T-cell (primary cell): Measurements from ENCODE around the gene TMEM132A. TPM values are rescaled to one million over a fixed set of nuclear protein-coding genes. Genes with fewer than 3 reads are reported as not detected.
A peak's percentile ranks its signal among the peaks of the same experiment; 100 is the strongest.

ENCODE experiments used
- ATAC-seq, 4 experiments: fragments of 200-7000 bp in 3 of 4; fragments of 150-1000 bp in 1 of 4; cut with Tn5 transposase; replicated peaks in 1 of 4; 1 replicate in 3 of 4; 2 replicates in 1 of 4; pipeline ENCODE4 v1.10.0; 2021; ENCODE audit warnings: moderate library complexity in 3 of 4, mild to moderate bottlenecking in 2 of 4, moderate number of reproducible peaks in 1 of 4
- CTCF ChIA-PET, 2 donors: fragments of 300-600 bp; sonication (Branson Sonifier 250); formaldehyde crosslinking; loops; one replicate each; lab custom pipeline; 2022; ENCODE audit warnings: antibody characterized with exemption in 2 of 2; lab: Charles Lee
- POLR2A ChIA-PET, 2 donors: fragments of 300-600 bp; sonication (Branson Sonifier 250); formaldehyde crosslinking; loops; one replicate each; lab custom pipeline; 2022; ENCODE audit warnings: antibody characterized with exemption in 2 of 2; lab: Charles Lee
- DNase-seq, 35 experiments: peaks; one replicate each; pipeline versions ENCODE4 v3.0.0 to v3.0.0-alpha.2; 2013 to 2023
- H3K27ac ChIP-seq: one replicate; pipeline ENCODE4 v1.5.1; 2013; ENCODE audit warnings: low read length
- H3K27me3 ChIP-seq, 2 experiments: replicated peaks in 1 of 2; 1 replicate in 1 of 2; 2 replicates in 1 of 2; pipeline versions ENCODE4 v1.6.1 to v1.7.0; 2013; ENCODE audit warnings: low read length in 1 of 2, mixed read lengths in 1 of 2; ENCODE audit not compliant: control insufficient read depth in 2 of 2, insufficient read depth in 2 of 2; ENCODE audit errors: extremely low read depth in 1 of 2
- H3K36me3 ChIP-seq, 2 donors: 1 replicate in 1 of 2; 2 replicates in 1 of 2; pipeline versions ENCODE4 v1.6.1 to v1.7.0; 2013; ENCODE audit warnings: low read length in 1 of 2; ENCODE audit not compliant: control insufficient read depth in 2 of 2, insufficient read depth in 1 of 2; ENCODE audit errors: extremely low read depth in 1 of 2
- H3K4me1 ChIP-seq, 2 experiments: 1 replicate in 1 of 2; 2 replicates in 1 of 2; pipeline versions ENCODE4 v1.6.1 to v1.7.0; 2013; ENCODE audit warnings: low read length in 2 of 2, mixed read lengths in 1 of 2; ENCODE audit not compliant: insufficient read depth in 2 of 2, control insufficient read depth in 1 of 2; ENCODE audit errors: extremely low read depth in 1 of 2
- H3K4me3 ChIP-seq, 2 donors: 1 replicate in 1 of 2; 2 replicates in 1 of 2; pipeline versions ENCODE4 v1.5.1 to v1.7.0; 2013; ENCODE audit warnings: mild to moderate bottlenecking in 2 of 2, low read length in 1 of 2, moderate library complexity in 1 of 2; ENCODE audit not compliant: control insufficient read depth in 1 of 2; ENCODE audit errors: extremely low read depth in 1 of 2
- H3K9me3 ChIP-seq: 2 replicates; pipeline ENCODE4 v1.7.0; 2013
- H3K27ac Mint-ChIP-seq, 2 donors: one replicate each; pipeline ENCODE4 v1.8.0; 2020 to 2021; ENCODE audit warnings: mild to moderate bottlenecking in 2 of 2, mixed read lengths in 2 of 2
- H3K27me3 Mint-ChIP-seq, 2 donors: one replicate each; pipeline ENCODE4 v1.8.0; 2021 to 2022; ENCODE audit warnings: mixed read lengths in 2 of 2
- H3K36me3 Mint-ChIP-seq: one replicate; pipeline ENCODE4 v1.8.0; 2021; ENCODE audit warnings: mixed read lengths
- H3K4me1 Mint-ChIP-seq, 3 donors: one replicate each; pipeline ENCODE4 v1.8.0; 2020 to 2022; ENCODE audit warnings: mixed read lengths in 3 of 3, mild to moderate bottlenecking in 1 of 3
- H3K4me3 Mint-ChIP-seq, 3 donors: one replicate each; pipeline ENCODE4 v1.8.0; 2020 to 2022; ENCODE audit warnings: mild to moderate bottlenecking in 3 of 3, mixed read lengths in 3 of 3, moderate library complexity in 3 of 3
- H3K9me3 Mint-ChIP-seq, 3 donors: one replicate each; pipeline ENCODE4 v1.8.0; 2020 to 2022; ENCODE audit warnings: mixed read lengths in 3 of 3
- WGBS: methylation state at CpG from one replicate; pipeline ENCODE4 v1.1.5; 2013; ENCODE audit warnings: missing lambda C conversion rate; ENCODE audit not compliant: insufficient coverage; 5-methylcytosine and 5-hydroxymethylcytosine counted together
- total RNA-seq, 35 experiments: library from RNA in 6 of 35; stranded (reverse) in 6 of 35; fragments of 120-200 nt in 1 of 35; gene quantifications; one replicate each; pipeline versions ENCODE4 v1.2.1 to v1.2.4 and lab custom pipeline; 2013 to 2026

The TMEM132A gene
- total RNA-seq, 5 donors from 2014 or later (not counting 1 experiment from before 2014, with no cell fraction given): 0.23 to 1.6 (median 1.2) TPM; not detected in 2

DNA sequence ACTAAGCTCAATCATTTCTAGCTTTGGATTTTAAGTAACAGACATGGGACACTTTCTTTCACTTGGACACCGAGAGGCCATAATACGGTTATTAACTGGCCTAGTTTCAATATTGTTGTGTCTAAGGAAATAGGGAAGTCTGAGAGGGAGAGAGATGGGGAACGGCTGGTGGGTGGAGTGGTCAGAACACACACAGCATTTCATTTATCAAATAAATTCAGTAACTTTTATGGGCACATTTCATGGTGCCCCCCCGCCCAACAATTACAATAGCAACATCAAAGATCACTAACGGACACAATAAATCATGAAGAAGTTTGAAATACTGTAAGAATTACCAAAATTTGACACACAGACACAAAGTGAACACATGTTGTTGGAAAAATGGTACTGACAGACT, 28.6 kb upstream of the TMEM132A start:
- no peak overlapping the region for H3K27ac Mint-ChIP-seq
- ATAC-seq (no peak), DNase-seq (no peak)
- ChIA-PET POLR2A (interaction anchor here in 1 of 2 donors (0.6 kb wide), 1 partner anchor 32 kb away, joined by 3 read pairs; no protein-coding TSS in a partner anchor), CTCF (no interaction called here)
- 80% methylated on average over 1 of the region's 5 CpGs for WGBS
- H3K9me3 ChIP-seq: no peaks in the 10 kb centered on the region
- H3K4me3 ChIP-seq: no peak overlapping the region
- H3K4me1 Mint-ChIP-seq: peaks cover 3 to 4% (median 4%) of the 10 kb centered on the region in 3 donors
- no peak overlapping the region for H3K27ac ChIP-seq
- H3K4me3 Mint-ChIP-seq: no peak overlapping the region
- H3K36me3 ChIP-seq: peaks cover 7 to 85% of the 10 kb centered on the region in 2 donors
- H3K9me3 Mint-ChIP-seq: no peaks in the 10 kb centered on the region
- no peaks in the 10 kb centered on the region for H3K27me3 Mint-ChIP-seq
- H3K4me1 ChIP-seq: peaks cover 0 to 5% of the 10 kb centered on the region in 2 experiments
- no peaks in the 10 kb centered on the region for H3K27me3 ChIP-seq
- peaks cover 66% of the 10 kb centered on the region for H3K36me3 Mint-ChIP-seq

DNA sequence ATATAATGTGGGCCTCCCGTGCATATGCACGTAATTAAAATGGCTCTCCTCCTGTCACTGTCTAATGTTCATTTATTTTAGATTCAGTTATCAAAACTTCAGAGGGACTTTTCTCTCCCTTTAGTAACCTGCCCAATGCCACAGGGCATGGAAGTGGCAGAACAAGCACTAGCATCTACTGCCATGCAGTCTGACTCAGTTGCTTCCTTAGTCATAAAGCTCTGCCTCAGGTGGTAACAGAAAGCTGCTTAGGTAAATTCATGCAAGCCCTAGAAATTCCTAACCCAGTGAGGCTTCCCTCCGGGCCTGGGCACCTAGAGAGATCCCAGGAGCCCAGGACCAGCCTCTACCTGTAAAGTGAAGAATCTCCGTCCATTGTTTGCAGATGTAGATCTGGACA, 26.8 kb upstream of the TMEM132A start:
- Mint-ChIP-seq H3K27ac (no peak overlapping the region), H3K27me3 (no peaks in the 10 kb centered on the region), H3K4me1 (peaks cover 4 to 5% (median 5%) of the 10 kb centered on the region in 3 donors), H3K4me3 (no peak overlapping the region), H3K9me3 (no peaks in the 10 kb centered on the region), H3K36me3 (peaks cover 69% of the 10 kb centered on the region)
- POLR2A ChIA-PET: no interaction called here
- Histone ChIP-seq H3K27me3 (no peaks in the 10 kb centered on the region), H3K9me3 (no peaks in the 10 kb centered on the region), H3K4me1 (peaks cover 0 to 5% of the 10 kb centered on the region in 2 experiments), H3K4me3 (no peak overlapping the region), H3K36me3 (peaks cover 11 to 87% of the 10 kb centered on the region in 2 donors), H3K27ac (no peak overlapping the region)
- DNase-seq (no peak), ATAC-seq (no peak)
- 100% methylated on average over 2 of the region's 4 CpGs for WGBS
- CTCF ChIA-PET: interaction anchor here in 1 of 2 donors (1.0 to 1.7 kb wide), 2 partner anchors 17 to 66 kb away, joined by 4 to 8 read pairs; partner anchors contain the start of gene TMEM109

DNA sequence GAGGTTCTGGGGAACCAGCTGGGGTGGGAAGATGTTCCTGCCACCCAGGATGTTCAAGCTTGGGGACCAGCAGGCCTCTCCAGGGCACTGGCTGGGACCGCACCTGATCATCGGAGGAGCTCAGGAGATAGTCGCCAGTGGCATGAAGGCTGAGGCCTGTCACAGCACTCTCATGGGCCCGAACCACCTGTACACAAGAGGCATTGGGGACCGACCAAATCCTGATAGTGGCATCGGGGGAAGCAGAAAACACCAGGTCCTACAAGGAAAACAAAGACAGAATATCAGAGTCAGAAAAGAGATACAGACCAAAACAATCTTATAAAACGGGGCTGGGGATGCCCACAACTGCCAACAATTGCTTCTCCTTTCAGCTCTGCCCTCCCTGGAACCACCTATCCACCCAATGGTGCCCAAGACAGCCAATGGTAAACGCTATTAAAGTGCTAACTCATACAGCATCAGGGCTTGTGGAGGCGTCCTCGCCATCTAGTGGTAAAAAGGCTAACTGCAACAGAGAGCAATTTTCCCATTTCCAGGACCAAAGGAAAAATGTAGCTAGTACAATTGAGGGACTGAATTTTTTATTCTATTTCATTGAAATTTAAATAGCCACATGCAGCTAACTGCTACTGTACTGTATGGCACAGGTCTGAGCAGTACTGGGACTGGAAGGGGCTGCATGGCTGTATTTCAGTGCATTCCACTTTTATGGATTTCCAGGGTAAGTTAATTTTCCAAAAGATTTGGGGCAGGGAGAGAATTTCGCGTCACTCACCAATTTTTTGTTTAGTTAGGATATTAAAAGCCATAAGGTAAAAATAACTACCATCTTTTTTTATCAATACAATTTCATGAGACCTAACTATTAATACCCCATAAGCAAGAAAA, 25.0 kb upstream of the TMEM132A start:
- peaks cover 0 to 6% of the 10 kb centered on the region in 2 experiments for H3K4me1 ChIP-seq
- ATAC-seq (peak; percentile 71 to 74 (median 72)), DNase-seq (peak in 6 of 35 experiments; percentile 8 to 73 (median 24))
- ChIA-PET CTCF (interaction anchor here (0.5 to 2.2 kb wide), 12 partner anchors 8 to 221 kb away, joined by 3 to 16 read pairs (median 4); partner anchors contain the start of gene TMEM109 (in 1 of the 2)), POLR2A (interaction anchor here in 1 of 2 donors (0.6 kb wide), 1 partner anchor 1892 kb away, joined by 3 read pairs; no protein-coding TSS in a partner anchor)
- H3K4me3 Mint-ChIP-seq: no peak overlapping the region
- H3K9me3 Mint-ChIP-seq: no peaks in the 10 kb centered on the region
- H3K36me3 Mint-ChIP-seq: peaks cover 69% of the 10 kb centered on the region
- H3K27ac Mint-ChIP-seq: no peak overlapping the region
- no peaks in the 10 kb centered on the region for H3K27me3 Mint-ChIP-seq
- H3K27ac ChIP-seq: no peak overlapping the region
- WGBS: 76% methylated on average over 7 of the region's 12 CpGs
- no peaks in the 10 kb centered on the region for H3K9me3 ChIP-seq
- H3K27me3 ChIP-seq: no peaks in the 10 kb centered on the region
- H3K36me3 ChIP-seq: peaks cover 18 to 97% of the 10 kb centered on the region in 2 donors
- H3K4me1 Mint-ChIP-seq: peaks cover 18 to 20% (median 19%) of the 10 kb centered on the region in 3 donors
- H3K4me3 ChIP-seq: no peak overlapping the region

DNA sequence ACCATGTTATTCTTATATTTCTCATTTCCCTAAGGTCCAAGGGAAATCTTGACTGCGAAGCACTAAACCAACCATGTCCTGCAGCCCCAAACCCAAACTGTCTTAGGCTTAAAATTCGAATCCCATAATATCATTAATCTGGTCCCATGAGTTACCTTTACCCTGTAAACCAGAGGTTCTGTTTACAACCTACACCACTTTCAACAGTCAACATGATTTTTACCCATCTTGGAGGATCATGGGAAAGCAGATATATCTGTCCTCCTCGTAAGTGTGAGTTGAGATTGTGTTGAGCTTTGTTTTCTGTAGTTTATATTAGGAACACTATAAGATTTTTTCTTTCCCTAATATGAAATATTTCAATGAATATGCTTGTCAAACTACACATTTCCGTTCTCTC, 24.3 kb upstream of the TMEM132A start:
- Histone ChIP-seq H3K4me1 (peaks cover 1 to 13% of the 10 kb centered on the region in 2 experiments), H3K4me3 (no peak overlapping the region), H3K27me3 (no peaks in the 10 kb centered on the region), H3K27ac (no peak overlapping the region), H3K36me3 (peaks cover 18 to 94% of the 10 kb centered on the region in 2 donors), H3K9me3 (no peaks in the 10 kb centered on the region)
- Mint-ChIP-seq H3K27me3 (no peaks in the 10 kb centered on the region), H3K4me3 (no peak overlapping the region), H3K36me3 (peaks cover 62% of the 10 kb centered on the region), H3K4me1 (peaks cover 23 to 25% (median 25%) of the 10 kb centered on the region in 3 donors), H3K27ac (peak overlapping the region in 1 of 2 donors; percentile 66), H3K9me3 (no peaks in the 10 kb centered on the region)
- ATAC-seq (no peak), DNase-seq (no peak)
- POLR2A ChIA-PET: interaction anchor here in 1 of 2 donors (0.6 kb wide), 1 partner anchor 1891 kb away, joined by 3 read pairs; no protein-coding TSS in a partner anchor
- CTCF ChIA-PET: interaction anchor here (0.7 to 2.2 kb wide), 11 partner anchors 8 to 220 kb away, joined by 3 to 16 read pairs (median 4); partner anchors contain the start of gene TMEM109 (in 1 of the 2)
- WGBS: 75% methylated on average over 1 of the region's 4 CpGs

DNA sequence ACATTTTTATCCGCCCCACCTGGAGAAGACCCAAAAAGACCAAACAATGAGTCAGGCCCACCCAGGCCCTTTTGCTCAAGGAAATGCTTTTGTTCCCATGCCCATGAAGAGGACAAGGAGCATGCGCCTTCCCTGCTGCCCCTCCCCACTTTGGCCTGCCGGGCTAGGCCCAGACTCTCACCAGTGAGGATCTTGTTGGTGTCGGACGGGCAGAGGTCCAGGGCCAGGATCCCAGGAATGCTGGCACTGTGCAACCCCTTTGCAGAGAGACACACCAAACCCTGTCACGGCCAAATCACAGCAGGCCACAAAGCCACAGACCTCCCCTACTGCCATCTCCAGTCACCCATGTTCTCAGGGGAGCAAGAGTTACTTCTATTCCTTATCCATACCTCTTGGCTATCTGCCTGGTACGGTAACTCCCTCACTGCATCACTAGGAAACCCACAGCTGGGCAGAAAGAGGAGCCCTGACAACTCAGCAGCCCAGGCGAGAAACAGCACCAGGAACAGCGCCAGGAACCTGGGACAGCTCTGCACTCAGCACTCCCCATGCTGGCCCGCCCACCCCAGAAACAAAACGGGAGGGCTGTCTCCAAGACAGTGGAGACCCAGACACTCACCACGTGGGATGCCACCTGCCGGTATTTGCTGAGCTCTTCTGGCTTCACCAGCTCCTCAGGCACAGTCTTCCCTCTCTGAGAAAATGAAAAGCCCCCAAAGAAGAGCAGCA, 23.4 kb upstream of the TMEM132A start:
- Mint-ChIP-seq H3K9me3 (no peaks in the 10 kb centered on the region), H3K4me3 (no peak overlapping the region), H3K27ac (no peak overlapping the region), H3K27me3 (no peaks in the 10 kb centered on the region), H3K4me1 (peaks cover 32 to 34% (median 32%) of the 10 kb centered on the region in 3 donors), H3K36me3 (peaks cover 53% of the 10 kb centered on the region)
- Histone ChIP-seq H3K4me1 (peaks cover 10 to 21% of the 10 kb centered on the region in 2 experiments), H3K27ac (no peak overlapping the region), H3K36me3 (peaks cover 18 to 87% of the 10 kb centered on the region in 2 donors), H3K4me3 (no peak overlapping the region), H3K9me3 (no peaks in the 10 kb centered on the region), H3K27me3 (no peaks in the 10 kb centered on the region)
- ChIA-PET POLR2A (no interaction called here), CTCF (interaction anchor here (1.0 to 2.2 kb wide), 7 partner anchors 9 to 69 kb away, joined by 3 to 14 read pairs (median 4); no protein-coding TSS in a partner anchor)
- 92% methylated on average over 13 of the region's 13 CpGs for WGBS
- ATAC-seq (no peak), DNase-seq (no peak)
